ENCODE data around the gene BICDL1. TPM values are rescaled to one million over a fixed set of nuclear protein-coding genes. Genes with fewer than 3 reads are reported as not detected.

Gene BICDL1
- total RNA-seq, 1 experiment from 2014 or later = 3.6 TPM

DNA sequence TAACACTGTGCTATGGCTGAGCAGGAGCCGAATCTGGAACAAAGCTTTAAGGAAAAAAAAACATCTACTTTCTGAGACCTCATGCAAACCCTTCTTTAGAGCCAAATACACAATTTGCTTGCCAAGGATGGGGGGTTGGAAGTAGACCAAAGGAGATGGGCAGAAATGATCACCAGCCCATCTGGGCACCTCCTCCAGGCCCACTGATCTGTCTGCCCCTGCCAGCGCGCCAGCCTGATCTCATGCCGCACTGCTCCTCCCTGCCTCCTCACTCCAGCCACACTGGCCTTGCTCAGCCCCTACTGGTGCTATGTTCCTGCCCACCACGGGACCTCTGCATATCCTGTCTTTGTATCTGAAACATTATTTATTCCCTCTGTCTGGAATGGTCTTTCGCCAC, 152.3 kb downstream of the BICDL1 start:
- no peak overlapping the region for H3K9ac ChIP-seq (ENCODE audit: low read length)
- TF ChIP-seq CTCF (conservative IDR thresholded peaks at IDR 0.05; ENCODE audit: low read depth, low read length) = no peak
- POLR2A ChIA-PET (ENCODE audit: unreplicated experiment) = no interaction called here
- H3K36me3 ChIP-seq (ENCODE audit: low read depth, low read length) = peaks cover 90% of the 10 kb centered on the region
- no peak overlapping the region for H3K27ac ChIP-seq (ENCODE audit: low read length)
- no peaks in the 10 kb centered on the region for H3K9me2 ChIP-seq (replicated peaks; ENCODE audit: low read length)
- no peaks in the 10 kb centered on the region for H3K9me3 ChIP-seq (ENCODE audit: low read length)
- H3K4me3 ChIP-seq (ENCODE audit: low read length) = no peak overlapping the region
- H2AFZ ChIP-seq (ENCODE audit: low read length) = no peak overlapping the region
- no peak overlapping the region for H3K4me2 ChIP-seq (ENCODE audit: low read length)
- DNase-seq (no peak), ATAC-seq (no peak)
- CTCF ChIA-PET = no interaction called here
- no TSS peak for BruUV-seq (replicated peaks)
- intact Hi-C loops (cut with micrococcal nuclease) = no loop called here
- H3K27me3 ChIP-seq (ENCODE audit: low read length) = no peaks in the 10 kb centered on the region
- H4K20me1 ChIP-seq (ENCODE audit: low read length) = no peaks in the 10 kb centered on the region
- H3K79me2 ChIP-seq (ENCODE audit: low read length) = no peaks in the 10 kb centered on the region
- H3F3A ChIP-seq (ENCODE audit: low read length, unreplicated experiment) = no peaks in the 10 kb centered on the region
- H3K4me1 ChIP-seq (ENCODE audit: insufficient read depth, low read length) = peaks cover 12% of the 10 kb centered on the region

- no TSS peak for BruUV-seq (replicated peaks)
- no peak overlapping the region for H3K4me3 ChIP-seq (ENCODE audit: low read length)
- DNase-seq = peak; percentile 61
- no peaks in the 10 kb centered on the region for H4K20me1 ChIP-seq (ENCODE audit: low read length)
- no peak overlapping the region for H2AFZ ChIP-seq (ENCODE audit: low read length)
- no peaks in the 10 kb centered on the region for H3K9me2 ChIP-seq (replicated peaks; ENCODE audit: low read length)
- CTCF ChIA-PET = interaction anchor here (0.6 kb wide), 1 partner anchor 16 kb away, joined by 3 read pairs; no protein-coding TSS in a partner anchor
- peak overlapping the region; percentile 36; the same call in 1 of the 2 replicates for H3K9ac ChIP-seq (ENCODE audit: low read length)
- TF ChIP-seq EZH2phosphoT487 (IDR thresholded peaks at IDR 0.05; ENCODE audit: borderline replicate concordance, low read length) (no peak), EZH2 (IDR thresholded peaks at IDR 0.05; ENCODE audit: low read length, unreplicated experiment) (no peak), CTCF (conservative IDR thresholded peaks at IDR 0.05; ENCODE audit: low read depth, low read length) (no peak)
- intact Hi-C loops (cut with micrococcal nuclease) = no loop called here
- H3K4me2 ChIP-seq (ENCODE audit: low read length) = no peak overlapping the region
- H3K27ac ChIP-seq (ENCODE audit: low read length) = peak overlapping the region; percentile 75
- H3K9me3 ChIP-seq (ENCODE audit: low read length) = no peaks in the 10 kb centered on the region
- POLR2A ChIA-PET (ENCODE audit: unreplicated experiment) = no interaction called here
- peaks cover 90% of the 10 kb centered on the region for H3K36me3 ChIP-seq (ENCODE audit: low read depth, low read length)
- peak; percentile 93 for ATAC-seq
- no peaks in the 10 kb centered on the region for H3K79me2 ChIP-seq (ENCODE audit: low read length)
- H3K4me1 ChIP-seq (ENCODE audit: insufficient read depth, low read length) = peaks cover 7% of the 10 kb centered on the region
- H3K27me3 ChIP-seq (ENCODE audit: low read length) = no peaks in the 10 kb centered on the region
- H3F3A ChIP-seq (ENCODE audit: low read length, unreplicated experiment) = no peaks in the 10 kb centered on the region
Observed at GRCh38 chr12:120142231-120142877, 153.3 kb downstream of the BICDL1 start.

Other genes starting within 250 kb of the BICDL1 start
- 58.9 and 112 TPM in 2 replicates for gene CIT, start 111.9 kb upstream of the BICDL1 start, total RNA-seq (2014; rRNA removed)
- 52.8 and 64.1 TPM in 2 replicates for gene RAB35, start 127.5 kb downstream of the BICDL1 start, total RNA-seq (2014; rRNA removed)
- 254 and 334 TPM in 2 replicates for gene GCN1, start 205.5 kb downstream of the BICDL1 start, total RNA-seq (2014; rRNA removed)
- gene RPLP0, start 211.9 kb downstream of the BICDL1 start, total RNA-seq (2014; rRNA removed) = 6,714 and 7,550 TPM in 2 replicates

All from PC-3 (cell line).